GM10248 (cell line): Measurements from ENCODE around the gene DLGAP1.

Source experiments
- CTCF ChIA-PET: fragments of 300-600 bp; sonication (Branson Sonifier 250); formaldehyde crosslinking; extraction: SDS; loops from one replicate; lab custom pipeline; 2021; ENCODE audit warnings: antibody characterized with exemption; lab: Yijun Ruan, JAX
- POLR2A ChIA-PET: fragments of 350-650 bp; sonication (Branson Sonifier 250); formaldehyde crosslinking; extraction: SDS; loops from one replicate; lab custom pipeline; 2020; ENCODE audit warnings: antibody characterized with exemption; lab: Yijun Ruan, JAX
- DNase-seq: peaks from one replicate; pipeline ENCODE4 v3.0.0; 2012; ENCODE audit errors: extremely low spot score
- TF ChIP-seq, protein P1 (sequence below): IDR thresholded peaks from 2 replicates; pipeline ENCODE4 v1.5.1; 2012; ENCODE audit warnings: mild to moderate bottlenecking, low read depth; ENCODE audit errors: extremely low read depth, missing control alignments, control extremely low read depth

Gene DLGAP1

GRCh38 chr18:4369705-4370104 is 85.4 kb downstream of the DLGAP1 start:
- TF ChIP-seq, protein P1, sequence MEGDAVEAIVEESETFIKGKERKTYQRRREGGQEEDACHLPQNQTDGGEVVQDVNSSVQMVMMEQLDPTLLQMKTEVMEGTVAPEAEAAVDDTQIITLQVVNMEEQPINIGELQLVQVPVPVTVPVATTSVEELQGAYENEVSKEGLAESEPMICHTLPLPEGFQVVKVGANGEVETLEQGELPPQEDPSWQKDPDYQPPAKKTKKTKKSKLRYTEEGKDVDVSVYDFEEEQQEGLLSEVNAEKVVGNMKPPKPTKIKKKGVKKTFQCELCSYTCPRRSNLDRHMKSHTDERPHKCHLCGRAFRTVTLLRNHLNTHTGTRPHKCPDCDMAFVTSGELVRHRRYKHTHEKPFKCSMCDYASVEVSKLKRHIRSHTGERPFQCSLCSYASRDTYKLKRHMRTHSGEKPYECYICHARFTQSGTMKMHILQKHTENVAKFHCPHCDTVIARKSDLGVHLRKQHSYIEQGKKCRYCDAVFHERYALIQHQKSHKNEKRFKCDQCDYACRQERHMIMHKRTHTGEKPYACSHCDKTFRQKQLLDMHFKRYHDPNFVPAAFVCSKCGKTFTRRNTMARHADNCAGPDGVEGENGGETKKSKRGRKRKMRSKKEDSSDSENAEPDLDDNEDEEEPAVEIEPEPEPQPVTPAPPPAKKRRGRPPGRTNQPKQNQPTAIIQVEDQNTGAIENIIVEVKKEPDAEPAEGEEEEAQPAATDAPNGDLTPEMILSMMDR: no peak
- POLR2A ChIA-PET: no interaction called here
- CTCF ChIA-PET: interaction anchor here (0.8 kb wide), 1 partner anchor 46 kb away, joined by 3 read pairs; no protein-coding TSS in a partner anchor
- no peak for DNase-seq

GRCh38 chr18:4360221-4360715 is 94.8 kb downstream of the DLGAP1 start:
- POLR2A ChIA-PET: no interaction called here
- CTCF ChIA-PET: no interaction called here
- TF ChIP-seq, protein P1: no peak
- peak; percentile 15 for DNase-seq

GRCh38 chr18:4358618-4359017 is 96.5 kb downstream of the DLGAP1 start:
- ChIA-PET POLR2A (no interaction called here), CTCF (no interaction called here)
- TF ChIP-seq, protein P1: no peak
- no peak for DNase-seq

GRCh38 chr18:4357579-4357978 is 97.5 kb downstream of the DLGAP1 start:
- no peak for DNase-seq
- ChIA-PET CTCF (interaction anchor here (1.3 kb wide), 1 partner anchor 12 kb away, joined by 3 read pairs; no protein-coding TSS in a partner anchor), POLR2A (no interaction called here)
- TF ChIP-seq, protein P1: no peak

DNA sequence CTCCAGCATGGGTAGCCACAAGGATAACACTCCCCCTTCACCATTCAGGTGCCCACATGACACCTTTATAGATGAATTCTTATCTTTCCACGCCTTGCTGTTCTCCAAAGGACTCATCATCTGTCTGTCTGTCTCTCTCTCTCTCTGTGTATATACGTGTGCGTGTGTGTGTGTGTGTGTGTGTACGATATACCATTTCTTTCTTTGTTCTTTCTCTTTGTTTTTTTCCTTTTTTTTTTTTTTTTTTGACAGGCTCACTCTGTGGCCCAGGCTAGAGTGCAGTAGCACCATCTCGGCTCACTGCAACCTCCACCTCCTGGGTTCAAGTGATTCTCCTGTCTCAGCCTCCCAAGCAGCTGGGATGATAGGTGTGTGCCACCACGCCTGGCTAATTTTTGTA is 98.2 kb downstream of the DLGAP1 start:
- TF ChIP-seq, protein P1: no peak
- DNase-seq: no peak
- CTCF ChIA-PET: interaction anchor here (1.3 kb wide), 1 partner anchor 11 kb away, joined by 3 read pairs; no protein-coding TSS in a partner anchor
- POLR2A ChIA-PET: no interaction called here

DNA sequence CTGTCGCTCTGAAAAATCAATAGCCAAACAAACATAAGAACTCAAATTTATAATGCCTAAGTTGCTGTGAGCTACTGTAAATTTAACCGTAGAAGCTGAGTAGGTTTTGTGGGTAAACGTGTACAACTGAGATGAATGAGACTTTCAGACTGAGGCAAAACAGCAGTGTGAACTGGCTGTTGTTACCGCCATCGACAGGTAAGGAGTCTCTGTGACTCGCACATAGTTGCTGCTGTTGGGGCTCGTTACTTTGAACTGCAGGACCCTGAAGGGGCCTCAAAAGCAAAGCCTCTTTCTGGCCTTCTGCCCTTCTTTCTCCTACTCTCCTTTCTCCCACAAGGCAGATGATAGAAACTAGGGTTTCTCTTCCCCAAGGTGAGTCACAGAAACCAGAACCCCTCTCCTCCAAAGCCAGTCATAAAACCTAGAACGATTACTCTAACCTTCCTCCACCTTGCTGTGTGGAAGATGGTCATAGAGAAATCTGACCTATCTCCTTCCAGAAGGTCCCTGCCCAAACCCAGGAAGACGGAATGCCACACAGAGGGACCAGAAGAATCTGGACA is 101.2 kb downstream of the DLGAP1 start:
- CTCF ChIA-PET: no interaction called here
- TF ChIP-seq, protein P1: no peak
- DNase-seq: no peak
- POLR2A ChIA-PET: no interaction called here
